Hair follicle dermal papilla cell (primary cell): Measurements from ENCODE around the gene IGFBP1. TPM values are rescaled to one million over a fixed set of nuclear protein-coding genes. Genes with fewer than 3 reads are reported as not detected.

Experiments
- small RNA-seq: library from RNA; depleted of rRNA; stranded (forward); fragments of <200 nt; gene quantifications from one replicate; pipeline ENCODE3, GENCODE V24; 2012
- total RNA-seq: library from RNA; depleted of rRNA; stranded (reverse); fragments of >200 nt; gene quantifications from 2 replicates; pipeline ENCODE4 v1.2.3, GENCODE V29; 2012

IGFBP1 gene
- total RNA-seq, result 0.12 TPM in 1 of 2 replicates, not detected in the other

DNA sequence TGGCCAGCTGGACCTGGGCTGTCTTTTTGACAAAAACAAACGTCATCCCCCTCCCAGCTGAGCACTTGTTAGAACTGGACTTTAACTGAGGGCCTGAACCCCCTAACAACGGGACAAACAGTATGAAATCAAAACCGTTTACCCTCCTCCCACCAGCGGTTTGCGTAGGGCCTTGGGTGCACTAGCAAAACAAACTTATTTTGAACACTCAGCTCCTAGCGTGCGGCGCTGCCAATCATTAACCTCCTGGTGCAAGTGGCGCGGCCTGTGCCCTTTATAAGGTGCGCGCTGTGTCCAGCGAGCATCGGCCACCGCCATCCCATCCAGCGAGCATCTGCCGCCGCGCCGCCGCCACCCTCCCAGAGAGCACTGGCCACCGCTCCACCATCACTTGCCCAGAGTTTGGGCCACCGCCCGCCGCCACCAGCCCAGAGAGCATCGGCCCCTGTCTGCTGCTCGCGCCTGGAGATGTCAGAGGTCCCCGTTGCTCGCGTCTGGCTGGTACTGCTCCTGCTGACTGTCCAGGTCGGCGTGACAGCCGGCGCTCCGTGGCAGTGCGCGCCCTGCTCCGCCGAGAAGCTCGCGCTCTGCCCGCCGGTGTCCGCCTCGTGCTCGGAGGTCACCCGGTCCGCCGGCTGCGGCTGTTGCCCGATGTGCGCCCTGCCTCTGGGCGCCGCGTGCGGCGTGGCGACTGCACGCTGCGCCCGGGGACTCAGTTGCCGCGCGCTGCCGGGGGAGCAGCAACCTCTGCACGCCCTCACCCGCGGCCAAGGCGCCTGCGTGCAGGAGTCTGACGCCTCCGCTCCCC is at the start of gene IGFBP1:
Gene IGFBP1, plus strand, starts transcription at position 304 of the 808 bp plus-strand sequence. Its CDS starts 165 bp downstream, at position 469.

DNA sequence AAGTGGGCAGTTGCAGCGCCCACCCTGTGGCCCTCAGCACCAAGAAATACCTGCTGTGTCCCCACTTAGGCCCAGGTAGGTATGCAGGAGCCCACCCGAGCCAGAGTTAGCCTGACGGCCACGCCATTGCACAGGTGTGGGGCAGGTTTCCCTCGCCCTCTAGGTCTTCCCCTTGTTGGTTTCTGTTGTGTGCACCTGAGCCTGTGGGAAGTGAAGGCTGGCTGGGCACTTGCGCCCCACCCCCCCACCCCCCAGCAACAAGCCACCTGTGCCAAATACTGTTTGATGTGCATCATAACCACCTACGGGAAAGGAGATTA is 15.3 kb upstream of the IGFBP1 start, which contains the start of gene CCDC201:
Gene CCDC201, minus strand, starts transcription at position 48 of the 320 bp plus-strand sequence. CDS start 75 bp downstream, outside the sequence.

DNA sequence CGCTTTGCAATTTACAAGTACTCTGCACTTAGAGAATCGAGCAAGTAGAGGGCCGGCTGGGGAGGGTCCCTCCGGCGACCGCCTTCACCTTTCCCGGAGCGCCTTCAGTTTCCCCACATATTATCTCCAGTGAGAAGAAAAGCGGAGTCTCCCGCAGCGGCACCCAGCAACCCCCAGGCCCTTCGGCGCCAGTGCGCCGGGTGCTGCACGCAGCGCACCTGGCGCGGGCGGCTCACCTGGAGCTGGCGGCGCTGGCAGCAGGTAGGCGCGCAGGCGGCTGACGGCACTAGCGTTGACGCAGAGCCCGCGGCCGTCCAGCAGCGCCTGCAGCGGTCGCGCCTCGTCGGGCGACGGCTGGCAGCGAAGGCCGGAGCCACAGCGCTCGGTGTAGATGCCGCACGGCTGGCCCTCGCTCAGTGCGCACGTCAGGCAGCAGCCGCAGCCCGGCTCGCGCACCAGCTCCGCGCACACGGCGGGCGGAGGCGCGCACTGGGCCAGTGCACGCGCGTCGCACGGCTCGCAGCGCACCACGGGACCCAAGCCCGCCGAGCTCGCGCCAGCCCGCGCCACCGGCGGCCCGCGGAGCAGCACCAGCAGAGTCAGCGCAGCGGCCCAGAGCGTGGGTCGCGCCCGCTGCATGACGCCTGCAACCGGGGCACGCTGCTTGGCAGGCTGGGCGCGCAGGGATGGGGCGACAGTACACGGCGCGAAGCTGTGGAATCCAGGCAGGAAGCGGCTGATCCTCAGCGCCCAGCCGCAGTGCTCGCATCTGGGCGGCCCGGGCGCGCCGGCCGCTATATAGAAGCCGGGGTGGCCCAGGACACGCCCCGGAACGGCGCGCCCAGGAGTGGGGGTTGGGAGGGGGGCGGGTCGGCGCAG is 32.5 kb downstream of the IGFBP1 start, which contains the start of gene IGFBP3:
Gene IGFBP3, minus strand, starts transcription at position 771 of the 879 bp plus-strand sequence. Its CDS starts 132 bp downstream, at position 639.

Small RNAs within 50 kb of the gene (small RNA-seq; reads per million reads assigned to genes)
- gene RNU6-326P, result not detected

Other genes with a start within 250 kb of the IGFBP1 start
- not detected in 2 replicates for gene CCDC201, start 15.4 kb upstream of the IGFBP1 start, total RNA-seq
- 38.9 and 89.6 TPM in 2 replicates for gene IGFBP3, start 32.8 kb downstream of the IGFBP1 start, total RNA-seq